ENCODE measurements around the gene CCDC159. TPM values are rescaled to one million over a fixed set of nuclear protein-coding genes. Genes with fewer than 3 reads are reported as not detected.
"Not testable (repeated sequence)": the region's sequence is repeated elsewhere in the genome, so short reads cannot be mapped to it uniquely, and the experiment has no call there.

The CCDC159 gene
- polyA plus RNA-seq, 1 donor (not counting 4 experiments of a cell fraction or from before 2014, with no cell fraction given) = 6.4 TPM

- peaks cover 3% of the 10 kb centered on the region for H3K79me2 ChIP-seq (ENCODE audit: control insufficient read depth, insufficient read depth, low read length)
- peaks cover 3% of the 10 kb centered on the region for H3K9me1 ChIP-seq (ENCODE audit: control insufficient read depth, extremely low read depth, insufficient read depth, low read length)
- TF ChIP-seq, protein P1, sequence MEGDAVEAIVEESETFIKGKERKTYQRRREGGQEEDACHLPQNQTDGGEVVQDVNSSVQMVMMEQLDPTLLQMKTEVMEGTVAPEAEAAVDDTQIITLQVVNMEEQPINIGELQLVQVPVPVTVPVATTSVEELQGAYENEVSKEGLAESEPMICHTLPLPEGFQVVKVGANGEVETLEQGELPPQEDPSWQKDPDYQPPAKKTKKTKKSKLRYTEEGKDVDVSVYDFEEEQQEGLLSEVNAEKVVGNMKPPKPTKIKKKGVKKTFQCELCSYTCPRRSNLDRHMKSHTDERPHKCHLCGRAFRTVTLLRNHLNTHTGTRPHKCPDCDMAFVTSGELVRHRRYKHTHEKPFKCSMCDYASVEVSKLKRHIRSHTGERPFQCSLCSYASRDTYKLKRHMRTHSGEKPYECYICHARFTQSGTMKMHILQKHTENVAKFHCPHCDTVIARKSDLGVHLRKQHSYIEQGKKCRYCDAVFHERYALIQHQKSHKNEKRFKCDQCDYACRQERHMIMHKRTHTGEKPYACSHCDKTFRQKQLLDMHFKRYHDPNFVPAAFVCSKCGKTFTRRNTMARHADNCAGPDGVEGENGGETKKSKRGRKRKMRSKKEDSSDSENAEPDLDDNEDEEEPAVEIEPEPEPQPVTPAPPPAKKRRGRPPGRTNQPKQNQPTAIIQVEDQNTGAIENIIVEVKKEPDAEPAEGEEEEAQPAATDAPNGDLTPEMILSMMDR (optimal IDR thresholded peaks at IDR 0.05 in 1 of 3, IDR thresholded peaks at IDR 0.05 in 1 of 3, conservative IDR thresholded peaks at IDR 0.05 in 1 of 3; ENCODE audit: extremely low read depth in 1 of 3, insufficient read depth in 2 of 3, low read length in 3 of 3) = no peak
- TF ChIP-seq EZH2 (IDR thresholded peaks at IDR 0.05; ENCODE audit: low read length) = no peak
- H3K9me3 ChIP-seq (ENCODE audit: control insufficient read depth, low read depth, low read length) = no peaks in the 10 kb centered on the region
- H3K9ac ChIP-seq (ENCODE audit: control insufficient read depth, extremely low read depth, insufficient read depth, low read length) = no peak overlapping the region
- no peaks in the 10 kb centered on the region for H3K27me3 ChIP-seq (ENCODE audit: control insufficient read depth, extremely low read depth, insufficient read depth, low read length)
- no peaks in the 10 kb centered on the region for H4K20me1 ChIP-seq (ENCODE audit: control insufficient read depth, extremely low read depth, insufficient read depth, low read length)
- DNase-seq (ENCODE audit: low read depth, low spot score) (no peak), FAIRE-seq (no peak)
- peaks cover 24 to 26% of the 10 kb centered on the region in 2 experiments for H3K36me3 ChIP-seq (ENCODE audit: control insufficient read depth in 2 of 2, extremely low read depth in 1 of 2, insufficient read depth in 2 of 2, low read length in 2 of 2)
- H2AFZ ChIP-seq (ENCODE audit: control insufficient read depth, low read length) = no peak overlapping the region
- no peaks in the 10 kb centered on the region for H3K4me1 ChIP-seq (ENCODE audit: control insufficient read depth, extremely low read depth, insufficient read depth, low read length)
- dilution Hi-C loops (cut with MboI; ENCODE audit: extremely low pct_ligation_motif_present, low sequenced_read_pairs) = no loop called here
- no peak overlapping the region for H3K4me3 ChIP-seq (ENCODE audit: control insufficient read depth in 2 of 3, extremely low read depth in 1 of 3, insufficient read depth in 2 of 3, low read depth in 1 of 3, low read length in 3 of 3)
- no peak overlapping the region for H3K27ac ChIP-seq (ENCODE audit: control insufficient read depth, insufficient read depth, low read length)
- no peak overlapping the region for H3K4me2 ChIP-seq (ENCODE audit: control insufficient read depth, extremely low read depth, insufficient read depth, low read depth, low read length)
These were observed 13.5 kb upstream of the CCDC159 start for GRCh38 chr19:11332822-11333221.

DNA sequence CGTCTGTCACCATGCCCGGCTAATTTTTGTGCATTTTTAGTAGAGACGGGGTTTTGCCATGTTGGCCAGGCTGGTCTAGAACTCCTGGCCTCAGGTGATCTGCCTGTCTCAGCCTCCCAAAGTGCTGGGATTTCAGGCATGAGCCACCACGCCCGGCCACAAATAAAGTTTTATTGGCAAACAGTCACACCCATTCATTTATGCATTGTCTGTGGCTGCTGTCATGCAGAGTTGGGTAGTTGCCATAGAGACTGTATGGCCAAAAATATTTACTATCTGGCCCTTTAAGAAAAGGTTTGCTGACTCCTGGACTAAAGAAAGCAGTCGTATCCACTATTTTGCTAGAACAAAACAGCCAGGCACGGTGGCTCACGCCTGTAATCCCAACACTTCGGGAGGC is 12.5 kb upstream of the CCDC159 start:
- H3K9me3 ChIP-seq (ENCODE audit: control insufficient read depth, low read depth, low read length); H3K27ac ChIP-seq (ENCODE audit: control insufficient read depth, insufficient read depth, low read length); H3K9me1 ChIP-seq (ENCODE audit: control insufficient read depth, extremely low read depth, insufficient read depth, low read length); DNase-seq (ENCODE audit: low read depth, low spot score); H3K4me2 ChIP-seq (ENCODE audit: control insufficient read depth, extremely low read depth, insufficient read depth, low read depth, low read length); H2AFZ ChIP-seq (ENCODE audit: control insufficient read depth, low read length); H3K9ac ChIP-seq (ENCODE audit: control insufficient read depth, extremely low read depth, insufficient read depth, low read length); H3K27me3 ChIP-seq (ENCODE audit: control insufficient read depth, extremely low read depth, insufficient read depth, low read length); dilution Hi-C loops (cut with MboI; ENCODE audit: extremely low pct_ligation_motif_present, low sequenced_read_pairs); H4K20me1 ChIP-seq (ENCODE audit: control insufficient read depth, extremely low read depth, insufficient read depth, low read length); FAIRE-seq; H3K4me1 ChIP-seq (ENCODE audit: control insufficient read depth, extremely low read depth, insufficient read depth, low read length); H3K4me3 ChIP-seq (ENCODE audit: control insufficient read depth in 2 of 3, extremely low read depth in 1 of 3, insufficient read depth in 2 of 3, low read depth in 1 of 3, low read length in 3 of 3): not testable (repeated sequence)
- peaks cover 24 to 26% of the 10 kb centered on the region in 2 experiments for H3K36me3 ChIP-seq (ENCODE audit: control insufficient read depth in 2 of 2, extremely low read depth in 1 of 2, insufficient read depth in 2 of 2, low read length in 2 of 2)
- H3K79me2 ChIP-seq (ENCODE audit: control insufficient read depth, insufficient read depth, low read length) = peaks cover 11% of the 10 kb centered on the region

- DNase-seq (ENCODE audit: low read depth, low spot score) = no peak
- Histone ChIP-seq H3K9me3 (ENCODE audit: control insufficient read depth, low read depth, low read length) (no peaks in the 10 kb centered on the region), H3K4me2 (ENCODE audit: control insufficient read depth, extremely low read depth, insufficient read depth, low read depth, low read length) (no peak overlapping the region), H2AFZ (ENCODE audit: control insufficient read depth, low read length) (no peak overlapping the region), H3K9ac (ENCODE audit: control insufficient read depth, extremely low read depth, insufficient read depth, low read length) (no peak overlapping the region), H3K79me2 (ENCODE audit: control insufficient read depth, insufficient read depth, low read length) (peaks cover 14% of the 10 kb centered on the region), H4K20me1 (ENCODE audit: control insufficient read depth, extremely low read depth, insufficient read depth, low read length) (no peaks in the 10 kb centered on the region), H3K9me1 (ENCODE audit: control insufficient read depth, extremely low read depth, insufficient read depth, low read length) (peaks cover 3% of the 10 kb centered on the region), H3K27ac (ENCODE audit: control insufficient read depth, insufficient read depth, low read length) (no peak overlapping the region), H3K36me3 (ENCODE audit: control insufficient read depth in 2 of 2, extremely low read depth in 1 of 2, insufficient read depth in 2 of 2, low read length in 2 of 2) (peaks cover 24 to 26% of the 10 kb centered on the region in 2 experiments), H3K4me1 (ENCODE audit: control insufficient read depth, extremely low read depth, insufficient read depth, low read length) (peaks cover 9% of the 10 kb centered on the region), H3K4me3 (ENCODE audit: control insufficient read depth in 2 of 3, extremely low read depth in 1 of 3, insufficient read depth in 2 of 3, low read depth in 1 of 3, low read length in 3 of 3) (no peak overlapping the region), H3K27me3 (ENCODE audit: control insufficient read depth, extremely low read depth, insufficient read depth, low read length) (no peaks in the 10 kb centered on the region)
- TF ChIP-seq, protein P1 (optimal IDR thresholded peaks at IDR 0.05 in 1 of 3, IDR thresholded peaks at IDR 0.05 in 1 of 3, conservative IDR thresholded peaks at IDR 0.05 in 1 of 3; ENCODE audit: extremely low read depth in 1 of 3, insufficient read depth in 2 of 3, low read length in 3 of 3) = no peak
- TF ChIP-seq EZH2 (IDR thresholded peaks at IDR 0.05; ENCODE audit: low read length) = no peak
- no peak for FAIRE-seq
- dilution Hi-C loops (cut with MboI; ENCODE audit: extremely low pct_ligation_motif_present, low sequenced_read_pairs) = no loop called here
These were observed 10.7 kb upstream of the CCDC159 start for GRCh38 chr19:11335449-11336146.

Measured in keratinocyte (primary cell).